Stimulated activated CD8-positive, alpha-beta memory T cell treated with anti-CD3 and anti-CD28 coated beads, Interleukin-4, amount 100 ng/mL, for 4 hours (primary cell): ENCODE results near the gene LRRC46.

Source experiments
- DNase-seq, 2 donors: peaks; one replicate each; pipeline ENCODE4 v3.0.0-alpha.2; 2020; ENCODE audit warnings: low read depth in 2 of 2, low spot score in 1 of 2

Gene LRRC46

DNA sequence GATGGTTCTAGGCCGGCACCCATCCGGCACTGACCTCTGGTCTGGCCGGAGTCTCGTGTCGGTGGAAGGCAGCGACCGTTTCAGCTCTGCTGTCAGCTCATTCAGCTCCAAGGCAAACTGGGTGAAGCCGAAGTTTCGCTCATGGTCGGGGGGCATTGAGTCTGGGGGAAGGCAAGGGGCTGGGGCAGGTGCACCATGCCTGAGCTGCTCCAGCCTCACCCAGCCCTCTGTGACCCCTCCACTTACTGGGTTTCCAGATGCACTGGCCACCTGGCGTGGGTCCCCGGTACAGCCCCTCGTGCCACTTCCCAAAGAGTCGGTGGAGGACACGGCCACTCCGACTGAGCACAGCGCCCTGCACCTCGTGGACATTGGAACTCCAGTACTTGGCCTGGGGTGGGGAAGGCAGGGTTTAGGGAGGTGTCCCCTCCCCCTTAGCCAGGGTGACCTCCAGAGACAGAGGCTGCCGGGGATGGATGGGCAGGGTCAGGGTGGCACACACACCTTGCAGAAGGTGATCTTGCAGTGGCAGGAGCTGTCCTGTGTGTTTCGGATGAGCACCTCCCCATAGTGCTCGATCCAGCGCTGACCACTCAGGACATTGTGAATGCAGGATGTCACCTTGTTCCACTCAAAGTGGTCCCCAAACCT is 22.5 kb upstream of the LRRC46 start:
- no peak for DNase-seq

DNA sequence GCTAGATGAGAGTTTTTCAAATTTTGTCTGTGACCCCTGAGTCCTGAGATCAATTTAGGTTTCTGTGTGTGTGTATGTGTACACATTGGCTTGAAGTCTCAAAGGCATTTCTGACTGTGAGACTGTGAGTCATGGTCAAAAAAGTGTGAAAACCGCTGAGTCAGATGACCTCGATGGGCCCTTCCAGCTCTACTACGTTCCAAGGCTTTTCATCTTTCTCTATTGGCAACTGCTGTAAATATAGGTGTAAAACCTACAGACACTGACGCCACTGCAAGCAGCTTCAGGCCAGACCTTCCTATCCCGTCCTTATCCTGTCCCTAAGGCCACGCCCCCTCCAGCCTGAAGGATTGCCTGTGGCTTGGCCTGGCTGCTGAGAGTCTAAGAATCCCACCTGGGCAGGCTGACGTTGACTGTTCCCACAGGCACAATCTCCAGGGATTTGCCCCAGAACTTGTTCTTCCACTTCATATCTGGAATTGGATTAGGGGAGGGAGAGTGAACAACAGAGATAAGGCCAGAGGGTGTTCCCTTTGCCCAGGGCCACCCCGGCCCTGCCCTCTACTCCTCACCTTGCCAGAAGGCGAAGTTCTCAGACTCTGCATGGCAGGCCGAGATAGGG is 21.2 kb upstream of the LRRC46 start:
- no peak for DNase-seq

DNA sequence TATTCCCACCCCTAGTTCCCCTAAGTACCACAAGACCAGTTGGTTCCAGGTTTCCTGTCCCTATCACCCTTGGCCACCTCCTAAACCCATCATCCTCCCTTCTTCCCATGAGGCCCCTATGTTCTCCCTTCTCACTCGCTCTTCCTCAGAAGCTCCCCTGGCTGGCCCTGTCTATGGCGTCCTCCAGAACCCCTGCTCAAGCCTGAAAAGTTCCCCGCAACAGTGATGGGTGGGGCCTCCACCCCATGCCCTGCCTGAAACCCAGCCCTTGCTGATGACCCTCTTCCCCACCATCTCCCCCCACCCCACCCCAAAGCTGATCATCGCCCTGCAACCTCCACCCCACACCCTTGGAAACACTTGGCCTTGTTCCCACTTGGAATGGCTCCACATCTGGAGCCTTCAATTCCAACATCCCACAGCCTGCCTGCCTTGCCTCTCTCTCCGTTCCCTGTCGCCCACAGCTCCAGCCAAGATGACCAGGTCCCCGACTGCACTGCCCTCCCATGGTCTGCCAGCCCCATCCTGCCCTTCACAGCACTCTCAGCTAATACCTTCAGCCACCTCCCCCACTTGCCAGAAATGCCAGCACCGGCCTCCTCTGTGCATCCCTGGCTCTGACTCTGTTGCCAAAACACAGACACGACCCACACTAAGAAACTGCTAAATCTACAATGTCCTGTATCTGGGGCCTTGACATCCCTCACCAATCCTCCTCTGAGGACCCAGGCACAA is 20.4 kb upstream of the LRRC46 start:
- DNase-seq, result no peak

DNA sequence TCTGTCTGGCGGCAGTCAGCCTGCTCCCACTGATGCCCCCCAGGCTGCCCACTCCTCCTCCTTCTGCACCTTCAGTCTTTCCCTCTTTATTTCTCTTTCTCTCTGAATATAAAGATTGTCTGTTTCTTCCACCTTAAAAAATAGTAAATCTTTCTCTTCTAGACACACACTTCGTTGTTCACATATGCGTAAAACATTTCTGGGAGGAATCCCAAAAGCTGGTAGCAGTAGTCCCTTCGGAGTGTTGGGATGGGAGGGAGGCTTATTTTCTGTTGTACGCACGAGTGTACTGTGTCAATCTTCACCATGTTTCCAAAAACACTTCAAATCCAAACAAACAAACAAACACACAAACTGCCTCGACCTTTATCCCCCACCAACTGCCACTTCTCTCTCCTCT is 19.8 kb upstream of the LRRC46 start:
- no peak for DNase-seq

DNA sequence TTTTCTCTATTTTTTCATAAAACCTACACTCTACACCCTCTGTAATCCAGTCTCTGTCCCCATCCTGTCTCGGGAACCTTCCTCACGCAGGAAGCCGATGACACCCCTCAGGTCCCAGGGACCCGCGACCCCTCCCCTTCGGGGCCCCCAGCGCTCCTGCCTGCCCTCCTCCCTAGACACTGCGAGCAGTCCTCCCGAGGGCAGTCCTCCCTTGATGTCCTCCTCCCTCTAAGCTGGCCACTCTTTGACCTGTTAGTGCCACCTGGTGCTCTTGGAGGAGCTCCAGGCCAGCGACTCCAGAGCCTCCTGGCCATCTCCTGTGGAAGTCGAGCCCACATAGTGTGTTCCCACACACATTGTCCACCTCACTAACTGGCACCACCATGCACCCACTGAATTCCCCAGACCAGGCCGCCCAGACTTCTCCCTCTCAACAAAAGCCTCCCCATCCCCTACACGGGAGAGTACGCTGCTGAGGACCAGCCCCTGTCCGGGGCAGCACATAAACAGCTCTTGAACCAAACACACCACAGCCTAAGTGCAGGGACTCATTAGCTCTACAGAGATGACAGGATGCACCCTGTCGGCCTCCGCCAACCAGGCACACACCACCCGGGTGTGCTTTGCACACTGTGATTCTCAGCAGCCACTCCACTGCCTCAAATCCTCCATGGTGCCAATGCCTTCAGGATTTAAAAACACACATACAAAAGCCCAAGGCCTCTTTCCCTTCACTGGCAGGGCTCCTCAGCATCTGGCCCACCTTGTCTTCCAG is 19.1 kb upstream of the LRRC46 start:
- DNase-seq, result no peak

DNA sequence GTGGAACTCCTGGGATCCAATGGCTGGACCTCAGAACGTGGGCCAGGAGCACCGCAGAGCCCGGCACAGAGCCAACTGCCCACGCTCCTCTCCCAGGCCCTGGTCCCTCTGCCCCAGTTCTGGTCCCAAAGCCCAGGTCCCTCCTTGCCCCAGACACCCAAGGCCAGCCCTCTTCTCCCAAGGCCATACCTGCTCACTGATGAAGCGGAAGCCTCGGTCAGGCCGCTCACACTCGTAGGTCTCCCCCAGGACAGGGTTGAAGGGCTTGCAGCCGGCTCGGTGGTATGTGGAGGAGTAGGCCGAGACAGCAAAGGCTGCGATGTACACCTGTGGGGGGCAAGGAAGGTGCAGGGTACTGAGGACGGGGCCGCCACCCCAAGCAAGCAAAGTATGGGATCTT is 18.4 kb upstream of the LRRC46 start:
- no peak for DNase-seq

DNA sequence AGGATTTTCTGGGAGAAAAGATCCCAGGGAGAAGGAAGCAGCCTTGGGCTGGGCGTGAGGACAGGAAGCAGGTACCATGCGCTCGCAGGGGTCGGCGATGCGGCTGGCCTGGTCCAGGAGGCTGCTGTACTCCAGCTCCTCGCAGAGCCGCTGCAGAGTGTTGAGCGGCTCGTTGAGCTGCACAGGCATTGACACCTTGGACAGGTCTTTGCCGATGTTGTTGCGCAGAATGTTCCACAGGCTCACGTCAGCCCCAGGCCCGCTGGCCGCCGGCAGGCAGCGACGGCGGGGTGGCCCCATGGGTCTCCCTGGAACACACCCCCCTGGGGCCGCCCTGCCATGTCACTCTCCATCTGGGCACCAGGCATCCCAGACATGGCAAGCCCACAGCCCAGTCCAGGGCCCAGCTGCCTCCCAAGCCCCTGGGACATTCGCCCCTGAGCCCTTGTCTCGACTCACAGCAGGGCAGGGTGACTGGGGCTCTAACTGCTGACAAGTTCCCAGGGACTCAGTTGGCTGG is 17.9 kb upstream of the LRRC46 start:
- DNase-seq, result no peak

DNA sequence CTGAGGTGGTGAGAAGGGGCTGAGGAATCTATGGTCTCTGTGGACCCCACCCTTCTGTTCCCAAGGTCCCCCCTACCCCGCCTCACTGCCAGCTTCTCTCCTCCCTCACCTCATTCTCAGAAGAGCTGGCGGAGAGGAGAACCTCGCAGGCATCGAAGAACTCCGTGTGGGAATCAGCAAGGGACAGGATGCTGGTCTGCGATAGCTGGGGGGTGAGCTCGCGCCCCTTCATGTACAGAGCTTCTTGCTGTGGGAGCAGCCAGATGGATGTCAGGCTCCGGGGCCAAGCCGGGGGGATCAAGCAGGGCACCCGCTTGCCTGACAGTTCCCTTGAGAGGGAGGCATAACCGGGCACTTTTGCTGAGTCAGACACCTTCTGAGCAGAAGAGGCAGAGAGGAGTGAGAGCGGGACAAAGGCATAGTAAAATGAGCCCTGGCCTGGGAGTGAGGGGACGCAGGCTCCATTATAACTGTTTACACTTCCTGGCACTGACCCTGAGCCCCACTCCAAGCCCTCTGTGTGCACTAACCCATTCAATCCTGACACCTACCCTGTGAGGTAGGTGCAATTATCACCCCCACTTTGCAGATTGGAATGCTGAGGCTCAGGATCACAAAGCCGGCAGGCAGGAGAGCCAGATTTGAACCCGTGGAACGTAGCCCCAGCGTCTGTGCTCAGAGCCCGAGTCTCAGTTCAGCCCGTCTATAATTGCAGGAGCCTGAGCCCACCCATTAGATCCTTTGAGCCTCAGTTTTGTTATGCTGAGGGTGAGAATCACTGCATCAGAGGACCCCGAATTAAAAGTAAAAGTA is 16.2 kb upstream of the LRRC46 start:
- no peak for DNase-seq

DNA sequence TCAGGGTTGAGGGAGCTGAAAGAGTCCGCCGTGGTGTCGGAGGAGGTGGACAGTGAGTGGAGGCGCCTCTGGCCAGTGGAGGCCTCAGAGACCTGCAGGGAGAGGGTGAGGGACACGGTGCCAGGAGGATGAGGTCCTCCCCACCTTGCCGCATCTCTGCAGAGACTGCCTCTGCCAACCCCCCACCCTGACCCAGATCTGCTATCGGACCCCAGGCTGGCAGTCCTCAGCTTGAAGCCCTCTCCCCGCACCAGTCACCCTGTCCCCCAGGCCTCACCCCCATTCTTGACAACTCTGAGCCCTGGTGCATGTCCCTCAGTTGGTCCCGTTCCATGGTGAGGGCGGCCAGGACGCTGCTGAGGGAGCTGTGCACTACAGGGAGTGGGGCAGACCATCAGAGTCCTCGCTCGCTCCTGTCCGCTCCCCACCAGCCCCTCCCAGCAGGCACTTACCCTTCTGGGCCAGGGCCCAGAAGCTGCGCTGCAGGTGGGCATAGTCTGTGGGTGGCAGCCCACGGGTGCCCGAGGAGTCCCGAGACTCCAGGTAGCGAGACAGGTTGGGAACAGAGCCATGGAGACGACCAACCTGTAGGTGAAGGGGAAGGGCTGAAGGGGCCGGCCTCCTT is 15.2 kb upstream of the LRRC46 start:
- no peak for DNase-seq

DNA sequence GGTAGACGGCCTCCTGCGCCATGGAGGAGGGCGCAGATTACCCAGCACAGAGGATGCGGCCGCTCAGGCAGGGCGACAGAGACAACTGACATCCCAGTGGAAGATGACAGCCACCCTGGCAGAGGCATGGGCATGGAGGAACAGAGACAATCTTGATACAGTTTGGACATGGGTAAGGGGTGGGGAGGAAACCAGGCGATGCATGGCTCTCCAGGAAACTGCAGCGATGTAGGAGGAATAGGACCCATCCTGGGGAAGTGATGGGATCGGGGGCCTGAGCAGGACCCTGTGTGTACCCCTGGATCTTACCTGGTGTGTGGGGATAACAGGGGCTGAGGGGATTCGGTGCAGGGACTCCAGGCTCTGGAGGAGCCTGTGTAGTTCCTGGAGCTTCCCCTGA is 14.5 kb upstream of the LRRC46 start:
- no peak for DNase-seq

DNA sequence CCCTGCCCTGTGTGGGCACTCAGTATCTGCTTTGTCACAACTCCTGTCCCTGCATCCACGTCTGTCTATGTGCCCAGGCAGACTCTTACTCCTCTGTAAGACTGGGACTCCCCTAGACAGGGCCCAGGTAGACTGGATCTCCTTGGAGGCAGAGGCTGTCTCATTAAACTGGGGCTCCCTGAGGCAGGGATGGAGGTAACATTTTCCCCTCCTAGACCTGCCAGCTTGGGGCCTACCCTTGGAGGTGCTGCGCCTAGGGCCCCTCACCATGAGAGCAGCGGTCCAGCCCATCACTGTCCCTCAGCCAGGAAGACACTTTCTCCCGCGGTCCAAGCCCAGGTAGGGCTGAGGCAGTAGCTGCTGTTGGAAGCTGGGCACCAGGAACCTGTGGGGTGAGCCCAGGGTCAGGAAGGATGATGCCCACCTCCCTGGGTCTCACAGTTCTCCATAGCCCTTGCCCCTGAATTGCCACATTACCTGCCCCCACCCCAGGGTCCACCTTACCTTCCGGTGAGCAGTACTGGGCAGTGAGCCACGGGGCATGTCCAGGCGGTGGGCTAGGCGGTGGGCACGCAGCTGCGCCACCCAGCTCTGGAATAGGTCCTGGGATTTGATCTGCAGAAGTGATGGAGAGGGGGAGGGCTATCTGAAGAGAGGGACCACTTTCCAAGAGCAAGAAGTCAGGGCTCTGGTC is 13.3 kb upstream of the LRRC46 start:
- no peak for DNase-seq

DNA sequence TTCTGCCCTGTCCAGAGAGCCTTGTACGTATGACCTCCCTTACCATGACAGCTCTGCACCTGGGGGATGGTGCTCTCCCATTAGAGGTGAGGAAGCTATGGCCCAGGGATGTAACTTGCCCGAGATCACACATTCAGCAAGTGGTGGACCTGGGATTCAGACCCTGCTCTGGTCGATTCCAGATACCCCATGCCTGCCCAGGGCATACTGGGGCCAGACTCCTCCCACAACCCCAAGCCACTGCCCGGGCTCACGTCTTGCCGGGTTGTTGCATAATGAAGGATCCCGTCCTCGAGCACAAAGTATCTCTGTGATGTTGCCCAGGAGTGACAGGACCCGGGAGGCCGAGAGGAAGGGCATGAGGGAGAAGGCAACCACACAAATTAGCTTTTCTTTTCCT is 12.0 kb upstream of the LRRC46 start:
- no peak for DNase-seq

DNA sequence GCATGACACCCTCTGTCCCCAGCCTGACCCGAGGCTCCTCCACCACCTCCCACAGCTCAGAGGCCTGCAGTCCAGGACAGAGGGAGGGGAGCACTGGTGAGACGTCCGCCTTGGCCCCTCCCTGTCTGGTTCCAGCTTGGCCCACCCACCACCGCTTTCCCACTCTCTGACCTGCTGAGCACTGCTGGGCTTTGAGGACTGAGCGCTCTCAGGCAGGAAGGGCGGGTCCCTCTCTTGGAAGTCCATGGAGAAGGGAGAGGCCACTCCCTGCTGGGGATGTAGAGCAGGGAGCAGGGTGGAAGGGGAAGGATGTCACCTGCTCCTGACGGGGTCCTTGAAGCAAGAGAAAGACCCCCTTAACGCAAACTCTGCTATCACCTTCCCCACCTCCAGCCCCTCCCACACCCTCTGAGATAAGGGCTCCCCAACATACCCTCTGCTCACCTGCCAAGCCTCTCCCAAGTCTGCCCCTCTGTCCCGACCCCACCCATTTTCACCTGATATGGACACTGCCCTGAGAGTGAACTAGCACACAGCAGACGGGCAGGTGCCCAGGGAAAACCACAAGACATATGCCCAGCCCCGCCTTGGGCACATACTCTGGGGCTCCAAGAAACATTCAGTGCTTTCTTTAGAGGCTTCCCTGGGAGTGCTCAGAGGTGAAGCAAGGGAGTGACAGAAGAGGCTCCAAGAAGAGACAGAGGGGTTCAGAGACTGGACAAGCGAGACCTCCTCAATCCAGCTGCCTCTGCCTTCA is 11.3 kb upstream of the LRRC46 start:
- DNase-seq, result no peak

DNA sequence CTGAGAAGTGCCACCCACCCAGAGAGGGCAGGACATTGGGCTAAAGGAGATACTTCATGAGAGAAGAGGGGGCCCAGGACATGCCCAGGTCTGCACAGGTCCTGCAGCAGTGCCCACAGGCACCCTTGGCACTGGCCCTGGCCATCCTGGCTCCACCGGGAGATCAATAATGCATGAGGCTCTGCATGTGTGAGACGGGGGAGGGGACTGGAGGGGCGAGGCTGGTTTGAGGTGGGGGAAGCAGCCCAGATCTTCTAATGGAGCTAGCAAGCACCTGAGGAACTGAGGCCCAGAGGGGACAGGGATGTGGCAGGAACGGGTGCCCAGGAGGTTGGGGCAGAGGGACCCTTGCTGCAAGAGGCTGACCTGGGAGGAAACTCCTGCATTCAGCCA is 10.4 kb upstream of the LRRC46 start:
- no peak for DNase-seq

DNA sequence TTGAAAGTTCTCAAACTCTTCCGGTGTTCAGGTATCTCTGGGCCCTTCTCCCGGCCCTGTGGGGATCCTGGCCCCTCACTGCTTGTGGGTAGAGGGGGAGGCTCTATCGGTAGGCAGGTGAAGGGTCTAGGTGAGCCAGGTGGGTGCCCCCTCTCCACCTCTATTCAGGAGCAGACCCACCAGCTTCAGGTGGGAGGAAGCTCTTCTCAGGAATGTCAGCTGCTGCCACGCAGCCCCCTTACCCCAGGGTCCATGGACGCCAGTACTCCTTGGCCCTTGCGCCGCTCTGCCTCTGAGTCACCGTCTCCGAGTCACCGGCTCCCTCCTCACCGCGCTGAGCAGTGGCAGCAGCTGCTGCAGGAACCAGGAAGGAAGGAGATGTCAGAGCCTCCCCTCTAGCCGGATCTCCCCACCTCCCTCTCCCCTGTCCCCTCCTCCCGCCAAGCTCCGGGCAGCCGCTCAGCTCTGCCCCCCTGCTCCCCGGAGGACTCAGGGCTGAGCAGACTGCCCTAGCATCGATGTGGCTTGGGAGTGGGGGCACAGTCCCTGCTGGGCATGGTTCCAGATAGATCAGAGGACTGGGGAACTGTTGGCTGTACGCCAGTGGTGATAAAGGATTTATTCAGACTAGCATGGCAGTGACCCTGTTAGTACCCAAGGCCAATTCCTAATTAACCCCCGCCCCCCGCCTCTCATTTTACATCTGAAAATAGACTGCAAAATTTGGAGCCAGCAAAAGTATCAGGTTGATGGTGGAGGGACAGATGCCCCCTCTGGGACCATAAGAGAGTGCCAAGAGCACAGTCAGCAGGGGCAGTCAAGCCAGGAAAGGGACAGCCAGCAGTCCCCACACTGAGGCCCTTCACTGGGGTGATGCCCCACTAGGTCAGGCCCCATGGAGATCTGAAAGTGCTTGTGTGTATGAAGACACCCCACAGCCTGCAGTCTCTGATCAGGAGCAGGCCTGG is 9.8 kb upstream of the LRRC46 start, which contains the start of gene OSBPL7:
Gene OSBPL7, minus strand, starts transcription at position 371 of the 968 bp plus-strand sequence. CDS start 1,516 bp downstream, outside the sequence.
- peak; percentile 51 to 63 for DNase-seq

DNA sequence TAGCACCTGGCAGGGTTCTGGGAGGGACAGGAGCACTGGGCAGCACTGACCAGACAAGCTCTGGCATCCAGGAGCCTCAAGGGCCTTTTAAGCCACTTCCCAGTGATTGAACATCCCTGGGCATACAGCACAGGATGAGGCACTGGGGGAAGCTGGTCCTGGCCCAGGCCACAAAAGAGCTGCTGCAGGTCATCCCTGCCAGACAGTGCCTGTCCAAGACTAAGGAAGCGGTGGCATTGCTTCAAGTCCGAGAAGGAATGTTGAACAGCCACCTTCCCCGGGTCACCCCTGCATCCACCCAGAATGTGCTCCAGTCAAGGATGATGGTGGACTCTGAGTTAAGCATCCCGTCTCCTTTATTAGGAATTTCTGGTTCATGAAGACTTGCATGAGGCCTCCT is 8.7 kb upstream of the LRRC46 start:
- DNase-seq, result no peak

DNA sequence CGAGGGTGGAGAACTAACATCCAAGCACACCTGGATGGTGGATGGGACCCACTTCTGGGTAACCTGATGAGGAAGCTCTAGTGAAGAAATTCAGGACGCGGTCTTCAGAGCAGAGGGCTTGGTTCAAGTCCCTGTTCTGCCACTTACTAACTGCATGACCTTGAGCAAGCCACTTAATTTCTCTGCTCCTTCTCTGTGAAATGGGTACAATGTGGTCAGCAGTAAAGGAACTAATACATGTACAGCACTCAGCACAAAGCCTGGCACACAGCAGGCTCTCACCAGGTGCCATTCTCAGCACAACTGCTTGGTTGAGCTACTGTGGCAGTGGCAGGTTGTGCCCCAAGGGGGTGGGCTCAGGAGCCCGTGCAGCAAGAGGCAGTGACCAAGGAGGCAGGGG is 8.0 kb upstream of the LRRC46 start:
- no peak for DNase-seq

DNA sequence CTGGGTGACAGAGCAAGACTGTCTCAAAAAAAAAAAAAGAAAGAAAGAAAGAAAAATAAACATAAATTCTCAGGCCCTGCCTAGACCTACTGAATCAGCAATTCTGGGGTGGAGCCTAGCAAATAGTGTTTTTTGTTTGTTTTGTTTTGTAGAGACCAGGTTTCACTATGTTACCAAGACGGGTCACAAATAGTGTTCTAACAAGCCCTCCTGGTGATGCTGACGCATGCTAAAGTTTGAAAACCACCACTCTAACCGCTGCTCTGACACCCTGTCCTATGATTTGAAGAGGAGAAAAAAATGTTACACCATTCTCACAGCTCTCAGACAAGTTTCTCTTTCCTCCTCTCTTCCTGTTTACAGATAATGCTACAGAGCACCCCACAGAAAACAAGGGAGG is 1.6 kb upstream of the LRRC46 start:
- peak in 1 of 2 donors; percentile 33 for DNase-seq
